GM12865 (cell line): ENCODE data around the gene GAREM2.

Experiments
- DNase-seq: peaks from one replicate; pipeline ENCODE4 v3.0.0; 2010; ENCODE audit warnings: low read depth
- H3K4me3 ChIP-seq: 2 replicates; pipeline ENCODE4 v1.5.1; 2011; ENCODE audit warnings: mild to moderate bottlenecking, low read depth, low read length, control low read depth
- TF ChIP-seq, protein P1 (sequence below): IDR thresholded peaks from 2 replicates; pipeline ENCODE4 v1.5.1; 2011; ENCODE audit warnings: low read length, control low read depth, low read depth, inconsistent platforms; ENCODE audit not compliant: insufficient read depth; ENCODE audit errors: missing control alignments

GAREM2 gene

DNA sequence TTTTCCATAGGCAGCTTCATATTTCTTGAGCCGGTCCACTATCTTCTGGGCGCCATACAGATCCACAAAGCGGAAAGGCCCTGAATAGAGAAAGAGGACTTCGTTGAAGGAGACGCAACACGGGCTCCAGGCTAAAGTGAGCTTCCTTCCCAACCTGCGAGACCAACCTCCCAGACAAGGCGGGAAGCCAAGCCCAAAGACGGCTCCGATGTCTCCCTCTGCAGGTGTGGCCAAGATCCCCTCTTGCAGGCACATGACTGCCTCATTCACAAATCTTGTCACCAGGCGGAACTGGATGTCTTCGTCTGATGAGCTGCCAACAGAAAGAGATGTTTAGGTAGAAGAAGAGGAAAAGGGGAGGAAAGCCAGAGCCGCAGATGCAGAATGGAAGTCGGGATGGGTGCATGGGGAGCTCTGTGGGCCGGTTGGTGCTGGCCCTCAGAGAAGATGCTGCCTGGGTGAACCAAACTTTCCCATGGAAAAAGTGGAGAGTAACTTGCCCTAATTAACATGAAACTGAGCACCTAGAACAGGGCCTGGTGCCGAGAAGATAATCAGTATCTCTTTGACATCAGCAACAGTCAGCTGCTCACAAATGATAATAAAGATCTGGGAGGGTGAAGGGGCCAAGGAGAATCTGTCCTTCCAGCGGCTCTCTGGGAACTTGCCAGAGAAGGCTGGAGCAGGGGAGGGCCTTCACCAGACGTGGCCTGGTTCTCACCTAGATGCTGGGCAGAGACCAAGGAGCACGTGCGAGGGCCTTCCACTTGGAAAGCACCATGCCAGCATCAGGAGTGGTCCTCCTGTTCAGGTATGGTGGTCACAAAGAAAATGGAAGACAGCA is 18.6 kb downstream of the GAREM2 start:
- TF ChIP-seq, protein P1, sequence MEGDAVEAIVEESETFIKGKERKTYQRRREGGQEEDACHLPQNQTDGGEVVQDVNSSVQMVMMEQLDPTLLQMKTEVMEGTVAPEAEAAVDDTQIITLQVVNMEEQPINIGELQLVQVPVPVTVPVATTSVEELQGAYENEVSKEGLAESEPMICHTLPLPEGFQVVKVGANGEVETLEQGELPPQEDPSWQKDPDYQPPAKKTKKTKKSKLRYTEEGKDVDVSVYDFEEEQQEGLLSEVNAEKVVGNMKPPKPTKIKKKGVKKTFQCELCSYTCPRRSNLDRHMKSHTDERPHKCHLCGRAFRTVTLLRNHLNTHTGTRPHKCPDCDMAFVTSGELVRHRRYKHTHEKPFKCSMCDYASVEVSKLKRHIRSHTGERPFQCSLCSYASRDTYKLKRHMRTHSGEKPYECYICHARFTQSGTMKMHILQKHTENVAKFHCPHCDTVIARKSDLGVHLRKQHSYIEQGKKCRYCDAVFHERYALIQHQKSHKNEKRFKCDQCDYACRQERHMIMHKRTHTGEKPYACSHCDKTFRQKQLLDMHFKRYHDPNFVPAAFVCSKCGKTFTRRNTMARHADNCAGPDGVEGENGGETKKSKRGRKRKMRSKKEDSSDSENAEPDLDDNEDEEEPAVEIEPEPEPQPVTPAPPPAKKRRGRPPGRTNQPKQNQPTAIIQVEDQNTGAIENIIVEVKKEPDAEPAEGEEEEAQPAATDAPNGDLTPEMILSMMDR, result no peak
- H3K4me3 ChIP-seq, result no peak overlapping the region
- no peak for DNase-seq

DNA sequence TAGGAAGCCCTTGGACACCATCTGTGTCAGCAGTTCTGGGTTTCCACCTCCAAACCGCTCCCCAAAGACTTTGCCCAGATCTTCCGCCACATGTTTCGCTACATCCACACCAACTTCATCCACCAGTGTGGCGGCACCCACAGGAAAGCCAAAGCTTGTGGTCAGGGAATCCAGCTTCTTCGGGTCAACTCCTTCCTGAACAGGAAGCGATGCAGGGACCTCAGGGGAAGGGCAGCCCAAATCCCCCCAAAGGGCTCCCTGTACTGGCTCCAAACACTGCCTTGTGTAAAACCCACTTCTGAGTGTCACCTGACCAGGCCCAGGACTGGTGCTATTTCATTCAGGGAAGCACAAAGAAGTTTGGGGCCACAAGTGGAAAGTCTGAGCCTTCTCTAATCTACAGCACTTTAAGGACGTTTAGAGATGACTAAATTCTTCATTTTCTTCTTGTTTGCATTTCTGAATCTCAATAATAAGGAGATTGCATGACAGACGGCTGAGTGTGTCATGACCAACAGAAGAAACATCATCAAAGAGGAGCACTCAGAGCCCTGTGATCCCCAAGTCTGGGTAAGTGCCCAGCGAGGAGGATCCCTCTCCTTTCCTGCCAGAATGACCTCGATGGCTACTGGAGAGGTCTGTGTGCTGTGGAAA is 20.8 kb downstream of the GAREM2 start:
- TF ChIP-seq, protein P1, result no peak
- no peak for DNase-seq
- H3K4me3 ChIP-seq, result no peak overlapping the region

DNA sequence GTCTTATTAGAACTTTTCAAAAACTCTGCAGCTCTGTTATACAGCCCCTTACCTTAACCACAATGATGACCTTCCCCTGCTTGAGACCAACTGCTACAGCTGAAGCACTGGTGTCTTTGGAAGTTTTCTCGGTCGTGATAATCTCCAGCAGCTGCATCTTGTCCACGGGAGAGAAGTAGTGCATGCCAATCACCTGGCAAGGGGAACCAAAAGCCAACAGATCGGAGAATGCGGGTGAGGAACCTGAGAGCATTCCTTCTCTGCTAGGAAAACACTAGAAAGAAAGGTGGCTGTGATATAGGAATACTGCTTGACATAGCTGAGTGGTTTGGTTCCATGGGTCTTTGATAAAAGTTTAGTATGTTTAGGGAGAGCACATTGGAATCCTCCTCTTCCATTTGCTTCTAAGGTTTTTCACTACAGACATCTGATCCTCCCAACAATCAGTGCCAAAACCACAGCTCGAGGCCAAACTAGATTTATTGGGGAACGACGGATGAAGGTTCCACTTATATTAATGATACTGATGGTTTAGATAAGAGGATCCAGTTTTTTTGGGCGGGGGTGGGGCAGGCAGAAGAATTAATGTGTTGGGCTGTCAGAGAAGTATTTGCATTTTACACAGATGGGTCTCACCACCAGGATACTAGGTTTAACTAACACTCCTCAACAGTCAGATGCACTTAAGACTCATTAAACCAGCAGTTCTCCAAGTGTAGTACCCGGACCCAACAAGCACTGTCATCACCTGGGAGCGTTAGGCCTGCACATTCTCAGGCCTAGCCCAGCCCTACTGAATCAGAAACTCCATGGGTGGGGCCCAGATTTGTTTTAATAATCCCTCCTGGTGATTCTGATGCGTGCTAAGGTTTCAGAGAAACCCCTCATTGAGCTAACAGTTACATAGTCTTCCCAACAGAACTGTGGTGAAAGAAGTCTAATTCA is 22.4 kb downstream of the GAREM2 start:
- no peak for DNase-seq
- H3K4me3 ChIP-seq, result no peak overlapping the region
- TF ChIP-seq, protein P1, result no peak

DNA sequence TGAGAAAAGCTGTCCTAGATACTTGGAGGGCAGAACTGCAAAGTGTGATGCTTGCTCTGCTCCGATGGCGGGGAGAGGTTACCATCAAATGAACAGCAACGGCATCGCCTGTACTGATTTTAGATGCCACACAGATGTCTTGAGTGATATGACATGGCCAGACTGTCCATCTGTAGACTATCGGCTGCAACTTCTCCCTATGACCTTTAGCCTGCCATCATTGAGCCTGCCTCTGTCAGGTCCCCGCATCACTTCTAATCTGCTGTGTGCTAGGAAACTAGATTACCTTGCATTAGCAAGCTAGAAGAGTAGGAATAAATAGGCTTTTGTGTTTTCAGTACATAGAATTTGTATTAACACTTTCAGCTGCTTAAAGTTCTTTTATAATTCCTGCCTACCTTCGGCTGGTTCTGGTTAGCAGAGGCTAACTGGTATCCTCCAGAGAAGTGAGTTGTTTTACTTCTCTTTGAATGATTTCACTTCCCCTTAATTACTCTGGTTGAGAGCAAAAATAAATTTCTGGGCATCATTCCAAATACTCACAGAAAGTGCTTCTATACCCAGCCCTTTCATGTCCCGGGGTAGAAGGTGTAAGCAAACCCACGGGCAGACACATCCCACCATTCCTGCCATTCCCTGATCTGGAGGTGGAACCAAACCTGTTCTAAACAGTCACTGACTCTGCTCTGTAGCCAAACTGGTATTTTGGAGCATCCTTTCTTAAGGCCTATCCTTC is 24.0 kb downstream of the GAREM2 start:
- DNase-seq, result peak; percentile 57
- TF ChIP-seq, protein P1, result no peak
- H3K4me3 ChIP-seq, result no peak overlapping the region

DNA sequence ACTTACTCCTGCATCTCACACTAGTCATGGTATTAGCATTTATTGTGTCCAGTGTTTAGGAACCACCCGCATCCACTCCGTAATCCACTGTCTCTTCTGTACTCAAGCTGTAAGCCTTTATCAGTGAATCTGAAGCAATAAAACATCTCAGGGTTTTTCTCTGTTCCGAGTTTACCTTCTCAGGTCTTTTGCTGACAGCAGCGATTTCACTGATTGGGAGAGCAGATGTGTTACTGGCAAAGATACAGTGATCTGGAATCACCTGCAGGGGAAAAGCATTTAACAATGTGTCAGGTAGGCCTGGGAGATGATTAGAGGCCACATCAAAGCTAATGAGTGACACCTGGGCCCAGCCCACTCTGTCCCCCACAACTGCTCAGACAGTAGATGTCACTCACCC is 24.6 kb downstream of the GAREM2 start:
- DNase-seq, result no peak
- TF ChIP-seq, protein P1, result no peak
- H3K4me3 ChIP-seq, result no peak overlapping the region

DNA sequence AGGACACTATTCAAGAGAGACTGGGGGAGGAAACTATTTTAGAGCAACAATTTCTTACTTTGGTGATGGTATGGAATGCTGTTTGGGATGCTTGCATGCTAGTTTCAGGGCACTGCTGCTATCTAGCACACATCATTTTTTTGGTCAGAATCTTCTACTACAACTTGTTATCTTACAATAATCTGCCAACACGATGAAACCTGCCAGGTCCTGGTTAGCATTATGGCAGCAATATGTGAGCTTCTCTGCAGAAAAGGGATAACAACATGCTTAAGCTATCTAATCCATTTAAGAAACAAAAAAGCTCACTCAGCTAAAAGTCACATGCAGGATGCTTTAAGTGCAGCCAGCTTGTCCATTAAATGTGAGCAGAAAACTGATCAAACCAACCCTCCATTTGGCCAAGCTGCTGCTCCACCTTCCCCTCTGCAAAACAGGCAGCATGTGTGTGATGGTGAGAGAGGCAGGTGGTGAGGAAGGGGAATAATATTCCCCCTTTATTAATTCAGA is 30.1 kb downstream of the GAREM2 start:
- no peak for DNase-seq
- TF ChIP-seq, protein P1, result no peak
- H3K4me3 ChIP-seq, result no peak overlapping the region
